OCI-LY1 (cell line): ENCODE measurements around the gene SEPTIN5.

Experiments used
- EZH2 ChIP-seq: fragments of 200-600 bp; sonication (generic), shearing (Covaris generic); IDR thresholded peaks from 2 replicates; pipeline ENCODE4 v1.8.0; 2017; ENCODE audit warnings: borderline replicate concordance, mixed run types, mild to moderate bottlenecking, antibody characterized with exemption, low read length, moderate library complexity, mixed read lengths
- TF ChIP-seq, protein P1 (sequence below): fragments of 200-600 bp; sonication (generic), shearing (Covaris generic); IDR thresholded peaks from 2 replicates; pipeline ENCODE4 v1.5.1; 2017; ENCODE audit warnings: mild to moderate bottlenecking, antibody characterized with exemption, low read length, moderate library complexity, mixed read lengths

DNA sequence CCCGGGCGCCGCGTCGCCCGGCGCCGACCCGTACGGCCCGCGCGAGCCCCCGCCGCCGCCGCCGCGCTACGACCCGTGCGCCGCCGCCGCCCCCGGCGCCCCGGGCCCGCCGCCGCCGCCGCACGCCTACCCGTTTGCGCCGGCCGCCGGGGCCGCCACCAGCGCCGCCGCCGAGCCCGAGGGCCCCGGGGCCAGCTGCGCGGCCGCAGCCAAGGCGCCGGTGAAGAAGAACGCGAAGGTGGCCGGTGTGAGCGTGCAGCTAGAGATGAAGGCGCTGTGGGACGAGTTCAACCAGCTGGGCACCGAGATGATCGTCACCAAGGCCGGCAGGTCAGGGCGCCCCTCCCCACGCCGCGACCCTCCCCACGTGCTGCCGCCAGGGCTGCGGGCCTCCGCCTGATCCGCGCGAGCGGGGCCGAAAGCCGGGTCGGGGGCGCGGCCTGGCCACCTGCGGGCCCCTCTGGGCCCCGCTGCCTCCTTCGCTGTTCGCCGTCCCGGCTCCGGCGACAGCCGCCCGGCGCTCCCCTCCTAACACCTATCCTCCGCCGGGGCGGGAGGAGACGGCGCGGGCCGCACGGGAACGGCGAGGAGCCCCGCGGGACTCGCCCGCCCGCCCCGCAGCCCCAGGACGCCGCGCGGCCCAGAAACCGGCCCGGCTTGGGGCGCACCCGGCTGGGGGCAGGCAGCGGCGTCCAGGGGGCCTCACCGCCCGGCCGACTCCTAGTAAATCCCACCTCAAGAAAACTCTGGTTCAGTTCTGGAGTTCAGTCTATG lies 46.8 kb downstream of the SEPTIN5 start:
- TF ChIP-seq, protein P1, sequence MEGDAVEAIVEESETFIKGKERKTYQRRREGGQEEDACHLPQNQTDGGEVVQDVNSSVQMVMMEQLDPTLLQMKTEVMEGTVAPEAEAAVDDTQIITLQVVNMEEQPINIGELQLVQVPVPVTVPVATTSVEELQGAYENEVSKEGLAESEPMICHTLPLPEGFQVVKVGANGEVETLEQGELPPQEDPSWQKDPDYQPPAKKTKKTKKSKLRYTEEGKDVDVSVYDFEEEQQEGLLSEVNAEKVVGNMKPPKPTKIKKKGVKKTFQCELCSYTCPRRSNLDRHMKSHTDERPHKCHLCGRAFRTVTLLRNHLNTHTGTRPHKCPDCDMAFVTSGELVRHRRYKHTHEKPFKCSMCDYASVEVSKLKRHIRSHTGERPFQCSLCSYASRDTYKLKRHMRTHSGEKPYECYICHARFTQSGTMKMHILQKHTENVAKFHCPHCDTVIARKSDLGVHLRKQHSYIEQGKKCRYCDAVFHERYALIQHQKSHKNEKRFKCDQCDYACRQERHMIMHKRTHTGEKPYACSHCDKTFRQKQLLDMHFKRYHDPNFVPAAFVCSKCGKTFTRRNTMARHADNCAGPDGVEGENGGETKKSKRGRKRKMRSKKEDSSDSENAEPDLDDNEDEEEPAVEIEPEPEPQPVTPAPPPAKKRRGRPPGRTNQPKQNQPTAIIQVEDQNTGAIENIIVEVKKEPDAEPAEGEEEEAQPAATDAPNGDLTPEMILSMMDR: no peak
- no peak for TF ChIP-seq EZH2
